ENCODE measurements around the gene MAP4K3.

The MAP4K3 gene

DNA sequence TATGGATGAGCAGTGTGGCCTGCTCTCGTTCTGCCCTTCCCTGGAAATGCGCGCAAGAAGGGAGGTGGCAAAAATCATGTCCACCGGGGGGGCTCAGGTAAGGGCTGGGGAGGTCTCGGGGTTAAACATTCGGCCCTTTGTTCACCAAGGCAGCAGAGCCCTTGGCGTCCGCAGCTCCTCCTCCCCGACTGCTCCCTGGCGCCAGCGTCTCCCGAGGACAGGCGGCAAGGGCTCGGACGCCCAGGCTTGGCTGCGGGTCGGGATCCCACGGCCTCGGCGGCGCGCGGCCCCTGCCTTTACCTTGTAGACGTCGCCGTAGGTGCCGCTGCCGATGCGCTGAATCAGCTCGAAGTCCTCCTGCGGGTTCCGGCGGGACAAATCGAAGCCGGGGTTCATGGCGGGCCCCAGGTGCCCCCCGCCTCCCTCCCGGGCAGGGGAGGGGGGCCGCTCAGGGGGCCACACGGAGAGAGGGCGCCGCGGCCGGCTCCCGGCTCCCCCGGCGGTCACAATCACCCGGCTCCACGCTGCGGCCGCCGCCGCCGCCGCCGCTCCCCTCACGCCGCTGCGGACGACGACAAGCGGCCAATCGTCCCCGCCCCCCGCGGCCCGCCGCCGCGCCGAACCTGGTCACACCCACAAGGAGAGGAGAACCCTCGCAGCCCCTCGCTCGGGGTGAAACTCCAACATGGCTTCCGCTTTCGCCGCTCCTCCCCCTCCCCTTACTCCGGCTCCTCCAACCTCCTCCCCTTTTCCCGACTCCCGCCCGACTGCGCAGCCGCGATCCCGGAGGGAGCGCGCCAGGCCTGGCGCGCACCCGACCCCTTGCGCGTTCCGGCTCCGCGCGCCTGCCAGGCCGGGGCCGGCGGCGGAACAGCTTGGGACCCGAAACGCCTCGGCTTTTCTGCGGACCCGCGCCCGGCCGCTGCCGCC lies at the start of gene MAP4K3:
TSS of gene MAP4K3 (minus strand) at position 694 of the 930 bp plus-strand sequence. CDS start at position 396, 298 bp downstream.
- peak; percentile 91 for DNase-seq

DNA sequence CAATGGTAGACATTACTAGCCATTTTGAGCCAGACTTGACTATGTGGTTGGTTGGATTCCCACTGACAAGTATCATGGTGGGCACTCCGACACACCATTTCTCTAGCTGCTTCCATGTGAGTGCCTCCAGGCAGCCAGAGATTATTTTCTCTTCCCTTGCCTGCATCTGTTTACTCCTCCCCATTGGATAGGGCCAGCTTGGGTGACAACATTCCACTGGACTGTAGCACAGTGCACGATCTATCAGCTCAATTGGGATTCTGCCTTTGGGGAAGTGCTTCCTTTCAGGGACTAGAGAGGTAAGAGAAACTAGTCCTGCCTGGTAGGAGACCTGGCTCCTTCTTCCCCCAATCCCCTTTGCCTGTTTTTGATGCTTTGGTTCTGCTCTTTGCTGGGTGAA lies 49.0 kb upstream of the MAP4K3 start:
- no peak for DNase-seq

DNA sequence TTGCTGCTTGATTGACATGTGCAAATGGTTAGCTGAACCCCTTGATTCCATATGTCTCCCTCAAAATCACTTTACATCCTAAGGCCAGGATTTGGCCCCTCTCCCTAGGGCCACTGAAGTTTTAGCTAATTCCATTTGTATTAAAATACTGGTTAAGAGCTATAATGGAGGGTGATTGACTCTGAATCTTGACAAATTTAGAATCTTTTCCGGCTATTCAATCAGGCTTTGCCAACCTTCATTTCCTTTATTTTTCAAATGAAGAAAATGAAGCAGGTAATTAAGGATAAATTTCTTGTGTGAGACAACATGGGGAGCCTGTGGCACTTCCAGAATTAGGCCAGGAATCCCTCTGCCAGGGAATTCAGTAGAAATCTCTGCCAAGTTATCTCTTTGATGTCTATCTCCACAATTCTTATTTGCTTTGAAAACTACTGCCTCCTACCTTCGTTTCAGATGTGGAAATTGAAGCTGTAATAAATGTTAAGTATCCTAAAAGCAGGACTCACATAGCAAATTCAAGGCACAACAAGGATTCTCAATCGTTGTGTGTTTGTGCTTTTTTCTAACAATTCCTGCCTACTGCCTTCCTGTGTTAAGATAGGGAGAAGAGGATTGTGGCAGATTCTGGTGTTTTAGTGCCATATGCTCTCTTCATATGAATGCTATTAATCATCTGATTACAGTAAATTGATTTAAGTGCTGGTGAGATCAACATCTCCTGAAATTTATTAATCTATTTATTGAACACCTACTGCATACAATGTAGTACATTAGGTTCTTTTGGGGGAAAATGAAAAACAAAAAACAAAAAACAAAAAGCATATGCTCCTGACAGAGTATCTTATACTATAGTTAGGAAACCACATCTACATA lies 47.8 kb upstream of the MAP4K3 start:
- DNase-seq = no peak

DNA sequence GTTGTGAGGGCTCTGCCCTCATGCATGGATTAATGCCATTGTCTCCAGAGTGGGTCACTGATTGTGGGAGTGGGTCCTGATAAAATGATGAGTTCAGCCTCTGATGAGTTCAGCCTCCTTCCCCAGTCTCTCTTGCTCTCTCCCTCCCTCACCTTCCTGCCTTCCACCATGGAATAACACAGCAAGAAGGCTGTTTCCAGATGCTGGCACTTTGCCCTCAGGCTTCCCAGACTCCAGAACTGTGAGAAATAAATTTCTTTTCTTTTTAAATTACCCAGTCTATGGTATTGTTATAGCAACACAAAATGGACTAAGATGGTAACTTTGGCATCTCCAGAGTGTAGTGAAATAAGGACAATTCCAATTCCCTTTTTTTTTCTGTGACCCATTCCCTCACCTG lies 47.1 kb upstream of the MAP4K3 start:
- DNase-seq = no peak

- DNase-seq = no peak
Measured at GRCh38 chr2:39483534-39483933, 46.4 kb upstream of the MAP4K3 start.

- DNase-seq = no peak
Measured at GRCh38 chr2:39481611-39482010, 44.5 kb upstream of the MAP4K3 start.

DNA sequence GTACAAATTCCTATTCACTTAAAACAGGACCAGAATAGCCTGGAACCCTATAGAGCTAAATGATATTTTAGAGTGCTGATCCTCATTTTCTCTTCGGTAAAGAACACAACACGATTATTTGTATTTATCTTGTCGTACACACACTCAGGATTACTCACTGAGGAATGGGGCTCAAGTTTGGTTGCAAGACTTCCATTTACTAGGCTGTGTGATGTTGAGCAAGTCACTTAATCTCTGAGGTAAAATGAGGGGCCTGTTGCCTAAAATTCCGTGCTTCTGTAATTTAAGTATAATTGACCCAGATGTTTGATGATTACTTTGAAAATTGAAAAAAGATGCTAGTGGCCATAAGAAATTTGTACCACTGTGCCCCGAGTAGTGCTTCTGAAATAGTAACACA lies 42.6 kb upstream of the MAP4K3 start:
- no peak for DNase-seq

DNA sequence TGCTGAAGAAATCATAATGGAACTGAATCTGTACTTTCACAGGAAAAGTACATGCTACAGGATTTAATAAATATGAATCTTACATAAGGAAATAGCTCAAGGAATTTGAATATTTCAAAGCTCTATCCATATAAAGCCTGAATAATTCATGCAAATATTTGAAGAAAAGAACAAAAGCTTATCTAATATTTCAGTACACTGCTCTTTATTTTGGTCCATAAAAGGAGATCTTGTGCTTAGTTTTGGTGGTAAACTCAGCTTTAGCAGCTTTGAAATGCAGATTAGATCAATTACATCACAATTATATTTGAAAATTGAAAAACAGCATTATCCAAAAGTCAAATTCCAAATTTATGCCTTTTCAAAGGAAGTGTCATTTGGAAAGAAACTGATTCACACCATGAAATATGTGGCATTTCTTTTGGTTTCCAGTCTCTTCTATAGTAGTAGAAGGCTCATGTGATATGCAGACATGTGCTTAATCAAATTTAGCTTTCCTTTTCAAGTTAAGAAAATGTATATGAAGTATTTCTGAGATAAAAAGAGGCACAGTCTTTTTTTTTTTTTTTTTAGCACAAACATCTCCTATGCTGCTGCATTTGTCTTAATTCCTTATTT lies 42.1 kb upstream of the MAP4K3 start:
- no peak for DNase-seq

- no peak for DNase-seq
Measured at GRCh38 chr2:39476524-39476923, 39.4 kb upstream of the MAP4K3 start.

GRCh38 chr2:39475006-39475405 lies 37.9 kb upstream of the MAP4K3 start:
- DNase-seq = no peak

DNA sequence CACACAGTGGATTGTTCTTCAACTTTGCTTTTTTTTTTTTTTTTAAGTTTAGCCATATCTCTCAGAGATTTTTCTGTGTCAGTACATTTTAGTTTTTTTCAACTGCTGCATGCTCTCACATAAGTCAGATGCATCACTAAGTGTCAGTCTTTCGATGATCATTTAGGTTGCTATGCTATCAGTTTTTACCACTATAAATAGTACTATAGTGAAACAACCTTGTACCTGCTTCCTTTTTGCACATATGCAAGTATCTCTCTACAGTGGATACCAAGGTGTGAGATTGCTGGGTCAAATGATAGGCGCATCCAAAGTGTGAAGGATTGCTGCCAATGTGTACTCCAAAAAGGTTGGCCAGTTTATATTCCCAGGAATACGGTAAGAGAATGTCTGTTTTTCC lies 33.5 kb upstream of the MAP4K3 start:
- no peak for DNase-seq

- no peak for DNase-seq
Measured at GRCh38 chr2:39469807-39470206, 32.7 kb upstream of the MAP4K3 start.

DNA sequence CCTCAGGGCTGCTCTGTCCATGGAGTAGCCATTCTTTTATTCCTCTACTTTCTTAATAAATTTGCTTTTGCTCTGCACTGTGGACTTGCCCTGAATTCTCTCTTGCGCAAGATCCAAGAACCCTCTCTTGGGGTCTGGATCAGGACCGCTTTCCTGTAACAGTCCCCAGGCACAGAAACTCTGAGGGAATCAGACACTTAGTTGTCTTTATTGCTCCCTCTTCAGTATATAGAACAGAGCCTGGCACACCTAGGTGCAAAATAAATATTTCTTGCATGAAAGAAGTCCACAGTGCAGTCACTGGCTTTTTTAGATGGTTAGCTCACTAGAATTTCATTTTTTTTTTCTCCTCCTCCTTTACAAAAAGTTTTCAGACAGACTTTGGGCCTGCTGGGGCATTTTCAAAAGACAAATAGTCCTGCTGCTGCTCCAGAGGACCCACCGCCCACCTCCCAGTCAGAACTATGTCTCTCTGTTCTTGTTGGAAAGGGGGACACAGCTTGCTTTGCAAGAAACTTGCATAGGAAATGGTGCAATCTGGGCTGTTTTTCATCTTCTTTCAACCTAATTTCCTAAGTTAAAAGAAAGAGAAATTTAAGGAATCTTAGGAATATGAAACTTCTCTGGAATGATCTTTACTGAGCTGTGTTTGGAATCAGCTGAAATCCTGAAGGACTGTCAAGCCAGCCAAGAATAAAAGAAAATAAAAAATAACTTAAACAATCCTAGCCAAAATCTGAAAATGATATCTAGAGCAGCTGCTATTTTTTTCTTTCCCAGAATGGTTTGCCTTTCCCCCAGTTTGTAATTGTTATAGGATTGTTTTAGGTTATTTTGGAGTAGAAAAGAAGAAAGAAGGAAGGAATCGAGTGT lies 31.7 kb upstream of the MAP4K3 start:
- no peak for DNase-seq

GRCh38 chr2:39466311-39466710 lies 29.2 kb upstream of the MAP4K3 start:
- DNase-seq = no peak

- no peak for DNase-seq
Measured at GRCh38 chr2:39464864-39465263, 27.8 kb upstream of the MAP4K3 start.

DNA sequence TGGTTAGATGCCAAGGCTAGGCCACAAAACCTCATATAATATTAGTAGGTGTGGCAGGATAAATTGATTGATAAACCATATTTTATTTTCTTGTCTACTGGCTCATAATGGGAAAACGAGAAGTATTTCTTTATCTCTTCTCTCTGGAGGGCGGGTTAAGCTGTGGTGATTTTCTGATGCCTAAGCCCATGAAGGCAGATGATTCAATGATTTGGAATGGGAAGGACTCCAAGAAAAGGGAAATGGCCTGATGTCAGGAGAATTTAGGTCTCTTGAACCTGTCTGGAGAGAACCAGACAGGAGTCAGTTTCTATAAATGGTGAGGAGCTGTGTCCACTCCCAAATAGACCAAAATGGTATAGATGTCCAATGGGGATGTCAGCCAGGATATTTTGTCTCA lies 18.7 kb upstream of the MAP4K3 start:
- no peak for DNase-seq

DNA sequence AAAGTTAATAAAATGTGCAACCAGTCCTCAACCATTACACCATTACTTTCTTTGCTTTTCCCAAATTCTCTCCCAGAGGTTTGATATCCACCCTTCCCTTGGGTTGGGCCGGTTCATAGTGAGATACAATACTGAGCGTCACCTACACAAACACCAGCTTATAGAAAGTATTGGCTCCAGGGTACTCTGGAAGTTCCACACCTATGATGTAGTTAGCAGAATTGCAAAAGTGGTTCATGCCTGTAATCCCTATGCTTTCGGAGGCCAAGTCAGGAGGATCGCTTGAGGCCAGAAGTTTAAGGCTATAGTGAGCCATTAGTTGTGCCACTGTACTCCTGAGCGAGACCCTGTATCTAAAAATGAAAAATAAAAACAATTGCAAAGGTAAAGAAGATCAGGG lies 15.3 kb upstream of the MAP4K3 start:
- no peak for DNase-seq

DNA sequence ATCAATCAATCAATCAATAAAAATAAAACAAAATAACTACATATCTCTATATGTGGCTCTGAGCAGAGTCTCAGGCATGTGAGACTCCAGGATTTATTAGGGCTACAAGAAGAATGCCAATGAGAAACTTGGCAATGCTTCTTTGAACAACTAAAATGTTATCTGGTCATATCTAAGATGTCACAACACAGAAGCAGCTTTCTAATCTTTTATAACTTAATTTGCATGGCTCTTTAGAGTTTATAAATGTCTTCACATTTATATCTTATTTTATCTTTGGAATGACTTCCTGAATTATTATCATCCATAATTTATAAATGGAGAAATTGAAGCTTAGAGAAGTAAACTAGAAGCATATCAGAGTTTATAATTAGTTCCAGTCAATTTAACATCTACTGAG lies 14.9 kb upstream of the MAP4K3 start:
- DNase-seq = no peak

- no peak for DNase-seq
Measured at GRCh38 chr2:39448169-39448502, 11.1 kb upstream of the MAP4K3 start.

GRCh38 chr2:39447266-39448168 lies 10.4 kb upstream of the MAP4K3 start:
- no peak for DNase-seq

DNA sequence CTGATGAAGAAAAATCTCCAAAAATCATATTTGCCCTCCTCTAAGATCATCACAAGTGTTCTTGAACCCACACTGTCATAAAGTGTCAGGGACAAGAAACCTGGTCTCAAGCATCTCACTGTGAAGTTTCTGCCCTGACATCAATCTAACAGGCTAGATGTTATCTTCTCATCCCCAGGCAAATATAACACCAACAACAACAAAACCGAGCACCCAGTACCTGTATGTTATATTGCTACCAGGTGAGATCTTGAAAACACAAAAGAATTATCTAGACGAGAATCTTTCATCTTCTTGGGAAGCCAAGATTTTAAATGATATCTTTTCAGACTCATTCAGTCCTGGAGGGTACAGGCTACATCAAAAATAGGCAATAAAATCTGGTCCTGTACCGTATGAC lies 8.8 kb upstream of the MAP4K3 start:
- no peak for DNase-seq

All from DMS 273 treated with DMSO at 0.1 percent for 48 hours (cell line).